Parathyroid adenoma (tissue), 2 donors: ENCODE measurements around the gene RANBP9.

Experiments
- H2AFZ ChIP-seq: fragments of 300-600 bp; sonication (generic); one replicate; pipeline ENCODE4 v1.7.0; 2017; ENCODE audit warnings: antibody characterized with exemption, mild to moderate bottlenecking
- H3K27ac ChIP-seq: fragments of 300-600 bp; sonication (generic); one replicate; pipeline ENCODE4 v1.7.0; 2017
- H3K27me3 ChIP-seq: fragments of 300-600 bp; sonication (generic); one replicate; pipeline ENCODE4 v1.7.0; 2017; ENCODE audit warnings: low read length; ENCODE audit not compliant: control insufficient read depth, insufficient read depth
- H3K36me3 ChIP-seq: fragments of 300-600 bp; sonication (generic); one replicate; pipeline ENCODE4 v1.7.0; 2017; ENCODE audit warnings: low read length; ENCODE audit not compliant: control insufficient read depth, insufficient read depth
- H3K4me1 ChIP-seq: fragments of 300-600 bp; sonication (generic); one replicate; pipeline ENCODE4 v1.7.0; 2017; ENCODE audit warnings: control low read depth
- H3K4me2 ChIP-seq: fragments of 300-600 bp; sonication (generic); one replicate; pipeline ENCODE4 v1.7.0; 2017; ENCODE audit warnings: low read length
- H3K4me3 ChIP-seq: fragments of 300-600 bp; sonication (generic); one replicate; pipeline ENCODE4 v1.7.0; 2017; ENCODE audit warnings: low read depth, low read length
- H3K79me2 ChIP-seq: fragments of 300-600 bp; sonication (generic); one replicate; pipeline ENCODE4 v1.7.0; 2017; ENCODE audit warnings: control low read depth
- H3K9ac ChIP-seq: fragments of 300-600 bp; sonication (generic); one replicate; pipeline ENCODE4 v1.7.0; 2017; ENCODE audit warnings: mild to moderate bottlenecking
- H3K9me3 ChIP-seq: fragments of 300-600 bp; sonication (generic); one replicate; pipeline ENCODE4 v1.7.0; 2017; ENCODE audit warnings: low read length; ENCODE audit not compliant: control insufficient read depth
- TF ChIP-seq, protein P1 (sequence below): fragments of 300-600 bp; sonication (generic); IDR thresholded peaks from one replicate; pipeline ENCODE4 v1.7.0; 2017; ENCODE audit warnings: antibody characterized with exemption, mild to moderate bottlenecking
- donor health status: primary hyperparathyroidism.

Gene RANBP9

DNA sequence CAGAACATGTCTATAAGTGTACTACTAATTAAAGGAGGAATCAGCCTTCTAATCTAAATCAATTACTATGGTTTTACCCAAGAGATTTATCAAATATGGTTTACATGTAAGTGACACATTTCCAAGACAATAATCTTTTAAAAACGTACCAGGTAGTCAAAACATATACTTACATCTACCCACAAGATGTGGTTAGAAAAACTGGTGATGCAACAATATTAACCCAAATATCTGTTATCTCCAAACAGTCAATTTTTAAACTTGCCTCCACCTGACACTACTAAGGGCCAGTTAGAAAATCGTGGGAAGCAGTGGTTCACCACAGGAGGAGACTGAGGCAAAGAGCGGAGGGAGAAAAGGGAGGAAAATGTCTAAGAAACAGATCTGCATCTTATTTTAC, 68.5 kb downstream of the RANBP9 start:
- Histone ChIP-seq H3K36me3 (no peaks in the 10 kb centered on the region), H2AFZ (no peak overlapping the region), H3K9me3 (no peaks in the 10 kb centered on the region), H3K4me2 (no peak overlapping the region), H3K4me1 (no peaks in the 10 kb centered on the region), H3K27me3 (no peaks in the 10 kb centered on the region), H3K4me3 (no peak overlapping the region), H3K27ac (no peak overlapping the region), H3K9ac (no peak overlapping the region), H3K79me2 (no peaks in the 10 kb centered on the region)
- TF ChIP-seq, protein P1, sequence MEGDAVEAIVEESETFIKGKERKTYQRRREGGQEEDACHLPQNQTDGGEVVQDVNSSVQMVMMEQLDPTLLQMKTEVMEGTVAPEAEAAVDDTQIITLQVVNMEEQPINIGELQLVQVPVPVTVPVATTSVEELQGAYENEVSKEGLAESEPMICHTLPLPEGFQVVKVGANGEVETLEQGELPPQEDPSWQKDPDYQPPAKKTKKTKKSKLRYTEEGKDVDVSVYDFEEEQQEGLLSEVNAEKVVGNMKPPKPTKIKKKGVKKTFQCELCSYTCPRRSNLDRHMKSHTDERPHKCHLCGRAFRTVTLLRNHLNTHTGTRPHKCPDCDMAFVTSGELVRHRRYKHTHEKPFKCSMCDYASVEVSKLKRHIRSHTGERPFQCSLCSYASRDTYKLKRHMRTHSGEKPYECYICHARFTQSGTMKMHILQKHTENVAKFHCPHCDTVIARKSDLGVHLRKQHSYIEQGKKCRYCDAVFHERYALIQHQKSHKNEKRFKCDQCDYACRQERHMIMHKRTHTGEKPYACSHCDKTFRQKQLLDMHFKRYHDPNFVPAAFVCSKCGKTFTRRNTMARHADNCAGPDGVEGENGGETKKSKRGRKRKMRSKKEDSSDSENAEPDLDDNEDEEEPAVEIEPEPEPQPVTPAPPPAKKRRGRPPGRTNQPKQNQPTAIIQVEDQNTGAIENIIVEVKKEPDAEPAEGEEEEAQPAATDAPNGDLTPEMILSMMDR: no peak

- no peaks in the 10 kb centered on the region for H3K79me2 ChIP-seq
- no peak overlapping the region for H3K9ac ChIP-seq
- H3K27ac ChIP-seq: no peak overlapping the region
Observed at GRCh38 chr6:13641315-13641714, 70.3 kb downstream of the RANBP9 start.

GRCh38 chr6:13638626-13639025, 73.0 kb downstream of the RANBP9 start:
- no peak overlapping the region for H2AFZ ChIP-seq
- H3K27me3 ChIP-seq: no peaks in the 10 kb centered on the region
- H3K4me1 ChIP-seq: no peaks in the 10 kb centered on the region
- H3K4me2 ChIP-seq: no peak overlapping the region
- H3K79me2 ChIP-seq: no peaks in the 10 kb centered on the region
- H3K9ac ChIP-seq: no peak overlapping the region
- no peak overlapping the region for H3K4me3 ChIP-seq
- TF ChIP-seq, protein P1: no peak
- no peaks in the 10 kb centered on the region for H3K36me3 ChIP-seq
- no peak overlapping the region for H3K27ac ChIP-seq
- H3K9me3 ChIP-seq: no peaks in the 10 kb centered on the region

More at GRCh38 chr6:13641315-13641714, 70.3 kb downstream of the RANBP9 start:
- H3K4me2 ChIP-seq: no peak overlapping the region
- no peaks in the 10 kb centered on the region for H3K27me3 ChIP-seq
- no peak overlapping the region for H2AFZ ChIP-seq
- H3K9me3 ChIP-seq: no peaks in the 10 kb centered on the region
- TF ChIP-seq, protein P1: no peak
- no peak overlapping the region for H3K4me3 ChIP-seq
- H3K36me3 ChIP-seq: no peaks in the 10 kb centered on the region
- no peaks in the 10 kb centered on the region for H3K4me1 ChIP-seq

DNA sequence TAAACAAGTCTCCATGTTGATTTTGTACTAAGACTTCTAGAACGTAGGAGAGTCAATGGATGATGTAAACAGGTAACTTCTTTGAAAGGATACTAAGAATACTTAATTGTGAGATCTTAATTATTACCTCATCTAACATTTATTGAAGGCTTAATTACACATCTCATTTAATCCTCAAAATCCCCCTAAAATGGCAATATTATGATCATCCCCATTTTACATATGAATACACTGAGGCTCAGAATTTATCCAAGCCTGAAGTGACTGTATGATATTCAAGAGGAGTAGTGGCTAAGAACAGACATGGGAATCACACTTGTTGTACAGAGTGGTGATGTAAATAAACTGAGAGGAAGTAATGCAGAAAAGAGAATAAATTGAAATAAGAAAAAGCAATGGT, 73.6 kb downstream of the RANBP9 start:
- Histone ChIP-seq H3K4me2 (no peak overlapping the region), H3K9me3 (no peaks in the 10 kb centered on the region), H3K4me3 (no peak overlapping the region), H3K36me3 (no peaks in the 10 kb centered on the region), H3K79me2 (no peaks in the 10 kb centered on the region), H3K4me1 (no peaks in the 10 kb centered on the region), H3K9ac (no peak overlapping the region), H3K27me3 (no peaks in the 10 kb centered on the region), H3K27ac (no peak overlapping the region), H2AFZ (no peak overlapping the region)
- TF ChIP-seq, protein P1: no peak

DNA sequence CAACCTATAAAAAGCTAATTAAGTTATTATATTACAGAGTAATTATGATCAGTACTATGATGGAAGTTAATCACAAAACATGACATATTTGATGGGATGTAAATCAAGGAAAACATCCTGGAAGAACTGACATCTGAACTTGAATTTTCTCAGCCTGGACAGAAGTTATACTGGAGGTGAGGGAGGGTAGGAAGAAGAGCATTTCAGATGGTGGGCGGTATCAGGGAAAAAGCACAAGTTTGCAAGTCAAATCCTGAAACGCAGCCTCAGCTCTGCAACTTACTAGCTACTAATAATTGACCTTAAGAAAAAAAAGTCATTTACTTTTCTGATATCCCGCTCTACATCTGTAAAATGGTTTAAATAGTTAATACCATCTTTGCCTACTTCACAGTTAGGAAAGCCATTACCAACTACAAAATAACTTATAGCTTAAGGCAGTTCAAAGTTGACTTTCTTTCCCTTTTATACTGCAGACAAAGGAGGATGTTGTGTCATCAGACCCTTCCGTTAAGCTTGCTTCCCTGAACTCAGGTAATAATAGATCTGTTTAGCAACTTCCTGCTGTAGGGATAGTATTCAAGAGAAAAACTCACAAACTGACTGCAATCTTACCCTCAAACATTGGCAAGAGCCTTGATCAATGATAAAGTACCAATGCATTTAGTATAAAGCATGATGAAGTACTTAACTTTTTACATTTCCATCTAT, 75.5 kb downstream of the RANBP9 start:
- Histone ChIP-seq H3K27ac (no peak overlapping the region), H3K9me3 (no peaks in the 10 kb centered on the region), H3K36me3 (no peaks in the 10 kb centered on the region), H3K9ac (no peak overlapping the region), H3K4me2 (no peak overlapping the region), H3K4me3 (no peak overlapping the region), H3K4me1 (no peaks in the 10 kb centered on the region), H3K27me3 (no peaks in the 10 kb centered on the region), H3K79me2 (no peaks in the 10 kb centered on the region), H2AFZ (no peak overlapping the region)
- TF ChIP-seq, protein P1: no peak
